H9 (cell line): ENCODE measurements around the gene OGFR. TPM values are rescaled to one million over a fixed set of nuclear protein-coding genes. Genes with fewer than 3 reads are reported as not detected.

Source experiments
- DNase-seq: peaks from one replicate; pipeline ENCODE4 v3.0.0-alpha.2; 2017
- H2AFZ ChIP-seq: one replicate; pipeline ENCODE4 v1.6.1; 2013; ENCODE audit warnings: mild to moderate bottlenecking, low read length, control low read depth, moderate library complexity
- H2AK5ac ChIP-seq: 2 replicates; pipeline ENCODE4 v1.6.1; 2013; ENCODE audit warnings: low read length, control low read depth, mixed read lengths; ENCODE audit not compliant: insufficient read length
- H2BK120ac ChIP-seq: one replicate; pipeline ENCODE4 v1.6.1; 2013; ENCODE audit warnings: low read depth, mild to moderate bottlenecking, low read length, control low read depth, inconsistent platforms; ENCODE audit not compliant: poor library complexity, severe bottlenecking
- H2BK12ac ChIP-seq: 2 replicates; pipeline ENCODE4 v1.6.1; 2013; ENCODE audit warnings: low read length, control low read depth, mixed read lengths, low read depth; ENCODE audit not compliant: insufficient read length
- H2BK15ac ChIP-seq: 2 replicates; pipeline ENCODE4 v1.6.1; 2013; ENCODE audit warnings: low read depth, low read length, control low read depth
- H2BK20ac ChIP-seq: one replicate; pipeline ENCODE4 v1.6.1; 2013; ENCODE audit warnings: low read depth, mild to moderate bottlenecking, low read length, control low read depth, inconsistent platforms; ENCODE audit not compliant: poor library complexity, severe bottlenecking
- H2BK5ac ChIP-seq: 2 replicates; pipeline ENCODE4 v1.6.1; 2013; ENCODE audit warnings: low read length, control low read depth, mixed read lengths; ENCODE audit not compliant: insufficient read length
- H3K14ac ChIP-seq: 2 replicates; pipeline ENCODE4 v1.6.1; 2013; ENCODE audit warnings: low read length, control low read depth; ENCODE audit not compliant: insufficient read depth
- H3K18ac ChIP-seq: 2 replicates; pipeline ENCODE4 v1.6.1; 2013; ENCODE audit warnings: low read depth, mild to moderate bottlenecking, mixed read lengths, low read length, control low read depth; ENCODE audit not compliant: insufficient read length
- H3K23ac ChIP-seq: 2 replicates; pipeline ENCODE4 v1.6.1; 2013; ENCODE audit warnings: low read length, control low read depth, mixed read lengths, low read depth; ENCODE audit not compliant: insufficient read length
- H3K23me2 ChIP-seq: 2 replicates; pipeline ENCODE4 v1.6.1; 2013; ENCODE audit warnings: low read depth, mild to moderate bottlenecking, mixed read lengths, low read length, control low read depth; ENCODE audit not compliant: insufficient read length, poor library complexity, severe bottlenecking
- H3K27ac ChIP-seq: 2 replicates; pipeline ENCODE4 v1.5.1; 2013; ENCODE audit warnings: low read length, control low read depth, mixed read lengths, low read depth; ENCODE audit not compliant: insufficient read length
- H3K27me3 ChIP-seq: 2 replicates; pipeline ENCODE4 v1.6.1; 2013; ENCODE audit warnings: low read length, control low read depth, inconsistent platforms; ENCODE audit not compliant: insufficient read depth
- H3K4ac ChIP-seq: 2 replicates; pipeline ENCODE4 v1.6.1; 2013; ENCODE audit warnings: low read depth, mild to moderate bottlenecking, control low read depth, inconsistent platforms, low read length, moderate library complexity
- H3K4me1 ChIP-seq: 2 replicates; pipeline ENCODE4 v1.6.1; 2013; ENCODE audit warnings: low read length, control low read depth, inconsistent platforms; ENCODE audit not compliant: insufficient read depth
- H3K4me2 ChIP-seq: 2 replicates; pipeline ENCODE4 v1.6.1; 2013; ENCODE audit warnings: low read length, control low read depth, mixed read lengths; ENCODE audit not compliant: insufficient read length, insufficient read depth
- H3K56ac ChIP-seq: 2 replicates; pipeline ENCODE4 v1.6.1; 2013; ENCODE audit warnings: low read depth, mild to moderate bottlenecking, mixed read lengths, low read length, control low read depth; ENCODE audit not compliant: insufficient read length
- H3K79me1 ChIP-seq: 2 replicates; pipeline ENCODE4 v1.6.1; 2013; ENCODE audit warnings: low read depth, mild to moderate bottlenecking, moderate library complexity, low read length, control low read depth, inconsistent platforms; ENCODE audit not compliant: insufficient read depth, poor library complexity, severe bottlenecking
- H3K79me2 ChIP-seq: 2 replicates; pipeline ENCODE4 v1.6.1; 2013; ENCODE audit warnings: low read length, control low read depth, inconsistent platforms; ENCODE audit not compliant: insufficient read depth
- H3K9ac ChIP-seq: 2 replicates; pipeline ENCODE4 v1.6.1; 2013; ENCODE audit warnings: low read length, control low read depth, mixed read lengths; ENCODE audit not compliant: insufficient read length; ENCODE audit errors: extremely low read depth
- H3K9me3 ChIP-seq: one replicate; pipeline ENCODE4 v1.6.1; 2013; ENCODE audit warnings: low read depth, low read length, inconsistent platforms; ENCODE audit not compliant: control insufficient read depth
- H3T11ph ChIP-seq: one replicate; pipeline ENCODE4 v1.6.1; 2013; ENCODE audit warnings: mild to moderate bottlenecking, low read length, control low read depth, inconsistent platforms
- H4K20me1 ChIP-seq: one replicate; pipeline ENCODE4 v1.6.1; 2013; ENCODE audit not compliant: control insufficient read depth, insufficient read length, insufficient read depth
- H4K5ac ChIP-seq: 2 replicates; pipeline ENCODE4 v1.6.1; 2013; ENCODE audit warnings: low read depth, mild to moderate bottlenecking, mixed read lengths, low read length, control low read depth; ENCODE audit not compliant: insufficient read length
- H4K8ac ChIP-seq: replicated peaks from 2 replicates; pipeline ENCODE4 v1.6.1; 2013; ENCODE audit warnings: low read length, control low read depth, mixed read lengths, low read depth; ENCODE audit not compliant: insufficient read length
- H4K91ac ChIP-seq: 2 replicates; pipeline ENCODE4 v1.6.1; 2013; ENCODE audit warnings: low read depth, mild to moderate bottlenecking, moderate library complexity, mixed read lengths, low read length, control low read depth; ENCODE audit not compliant: insufficient read length
- H3K27ac Mint-ChIP-seq, 3 experiments: 2 replicates in 2 of 3; 3 replicates in 1 of 3; pipeline ENCODE4 v1.8.0; 2020 to 2021; ENCODE audit warnings: mixed read lengths in 3 of 3, mild to moderate bottlenecking in 1 of 3, moderate library complexity in 1 of 3
- H3K27me3 Mint-ChIP-seq: 2 replicates; pipeline ENCODE4 v1.8.0; 2021; ENCODE audit warnings: low read depth, mild to moderate bottlenecking, moderate library complexity, mixed read lengths
- H3K36me3 Mint-ChIP-seq, 3 experiments: 2 replicates in 2 of 3; 3 replicates in 1 of 3; pipeline ENCODE4 v1.8.0; 2020 to 2021; ENCODE audit warnings: low read depth in 3 of 3, mixed read lengths in 3 of 3; ENCODE audit not compliant: insufficient read depth in 1 of 3
- H3K4me1 Mint-ChIP-seq, 2 experiments: 2 replicates each; pipeline ENCODE4 v1.8.0; 2020; ENCODE audit warnings: mixed read lengths in 2 of 2
- H3K4me3 Mint-ChIP-seq, 2 experiments: 2 replicates in 1 of 2; 3 replicates in 1 of 2; pipeline ENCODE4 v1.8.0; 2020 to 2021; ENCODE audit warnings: mild to moderate bottlenecking in 2 of 2, mixed read lengths in 2 of 2, moderate library complexity in 1 of 2
- H3K9me3 Mint-ChIP-seq, 2 experiments: 2 replicates in 1 of 2; 3 replicates in 1 of 2; pipeline ENCODE4 v1.8.0; 2020; ENCODE audit warnings: mild to moderate bottlenecking in 2 of 2, mixed read lengths in 2 of 2, moderate library complexity in 1 of 2
- CTCF ChIP-seq: fragments of 200-600 bp; sonication (generic); conservative IDR thresholded peaks from 3 replicates; pipeline ENCODE4 v1.8.0; 2021; ENCODE audit warnings: antibody characterized with exemption, mild to moderate bottlenecking
- WGBS: extraction: QIAGEN DNeasy Blood & Tissue Kit; methylation state at CpG from one replicate; pipeline ENCODE4 v1.1.7; 2013; ENCODE audit warnings: missing lambda C conversion rate, low lambda C conversion rate, mixed read lengths; ENCODE audit not compliant: insufficient read length; ENCODE audit errors: extremely low coverage; 5-methylcytosine and 5-hydroxymethylcytosine counted together
- total RNA-seq: library from RNA; stranded (reverse); gene quantifications from 2 replicates; pipeline ENCODE4 v1.2.1, GENCODE V29; 2021

The OGFR gene
- total RNA-seq, 1 experiment from 2014 or later, result 33.1 TPM

- Histone ChIP-seq H2AFZ (no peak overlapping the region), H3K56ac (no peak overlapping the region), H4K8ac (no peak overlapping the region), H3K4me1 (peaks cover 3% of the 10 kb centered on the region; the same call in 1 of the 2 replicates), H3K18ac (no peak overlapping the region), H4K5ac (no peak overlapping the region), H4K91ac (no peak overlapping the region), H3K14ac (no peak overlapping the region), H3K23me2 (no peaks in the 10 kb centered on the region), H2BK15ac (no peak overlapping the region), H2BK5ac (no peak overlapping the region), H3K4me2 (no peak overlapping the region), H3K27me3 (no peaks in the 10 kb centered on the region), H3T11ph (no peak overlapping the region), H2BK12ac (no peak overlapping the region), H3K23ac (no peak overlapping the region), H2BK120ac (no peak overlapping the region), H4K20me1 (no peaks in the 10 kb centered on the region), H3K9ac (no peak overlapping the region), H3K27ac (no peak overlapping the region), H3K9me3 (no peaks in the 10 kb centered on the region), H3K79me1 (no peaks in the 10 kb centered on the region), H2AK5ac (no peak overlapping the region), H2BK20ac (no peak overlapping the region), H3K4ac (no peak overlapping the region), H3K79me2 (no peaks in the 10 kb centered on the region)
- H3K4me3 Mint-ChIP-seq, result no peak overlapping the region
- H3K36me3 Mint-ChIP-seq, result no peaks in the 10 kb centered on the region; a peak in 1 of 7 replicates
- H3K9me3 Mint-ChIP-seq, result no peaks in the 10 kb centered on the region; a peak in 1 of 5 replicates
- H3K27me3 Mint-ChIP-seq, result peaks cover 6% of the 10 kb centered on the region
- H3K27ac Mint-ChIP-seq, result no peak overlapping the region
- DNase-seq, result no peak
- TF ChIP-seq CTCF, result no peak
- WGBS, result no CpG with 5 or more reads among the region's 8 CpGs
- peaks cover 4 to 16% of the 10 kb centered on the region in 2 experiments for H3K4me1 Mint-ChIP-seq
Measured at GRCh38 chr20:62777528-62777830, 27.2 kb upstream of the OGFR start.
